Measurements from ENCODE around the gene HDAC4. TPM values are rescaled to one million over a fixed set of nuclear protein-coding genes. Genes with fewer than 3 reads are reported as not detected.

Gene HDAC4
- total RNA-seq, 1 donor from 2014 or later: 11.8 TPM

GRCh38 chr2:239033801-239034560, 366.8 kb downstream of the HDAC4 start:
- TF ChIP-seq EZH2 (IDR thresholded peaks at IDR 0.05; ENCODE audit: insufficient read depth, low read length): no peak
- TF ChIP-seq CTCF (IDR thresholded peaks at IDR 0.05; ENCODE audit: insufficient read depth, low read depth, low read length): no peak
- Histone ChIP-seq H4K20me1 (ENCODE audit: insufficient read depth, low read length) (no peaks in the 10 kb centered on the region), H3K9me3 (ENCODE audit: insufficient read depth, low read depth, low read length) (no peaks in the 10 kb centered on the region), H3K36me3 (ENCODE audit: insufficient read depth, low read length) (no peaks in the 10 kb centered on the region), H2AFZ (ENCODE audit: low read depth, low read length) (no peak overlapping the region), H3K4me1 (ENCODE audit: insufficient read depth, low read length) (no peaks in the 10 kb centered on the region), H3K79me2 (ENCODE audit: insufficient read depth, low read length) (no peaks in the 10 kb centered on the region), H3K4me2 (ENCODE audit: low read length) (no peak overlapping the region), H3K9ac (ENCODE audit: low read length) (no peak overlapping the region), H3K27ac (ENCODE audit: low read depth, low read length) (no peak overlapping the region), H3K4me3 (ENCODE audit: insufficient read depth, low read depth, low read length) (no peak overlapping the region), H3K27me3 (ENCODE audit: insufficient read depth, low read length) (peaks cover 12% of the 10 kb centered on the region)
- no peak overlapping the region for H3K27ac Mint-ChIP-seq (ENCODE audit: unreplicated experiment)
- peaks cover 9% of the 10 kb centered on the region for H3K4me1 Mint-ChIP-seq (ENCODE audit: low read depth, unreplicated experiment)
- peaks cover 23% of the 10 kb centered on the region for H3K27me3 Mint-ChIP-seq (ENCODE audit: low read depth, unreplicated experiment)
- H3K36me3 Mint-ChIP-seq (ENCODE audit: low read depth, unreplicated experiment): no peaks in the 10 kb centered on the region
- H3K4me3 Mint-ChIP-seq (ENCODE audit: unreplicated experiment): no peak overlapping the region
- DNase-seq (ENCODE audit: low read depth): no peak
- no peak for FAIRE-seq
- peaks cover 3% of the 10 kb centered on the region for H3K9me3 Mint-ChIP-seq (ENCODE audit: unreplicated experiment)

- FAIRE-seq (no peak), DNase-seq (ENCODE audit: low read depth) (no peak)
- Mint-ChIP-seq H3K9me3 (ENCODE audit: unreplicated experiment) (no peaks in the 10 kb centered on the region), H3K27me3 (ENCODE audit: low read depth, unreplicated experiment) (peaks cover 20% of the 10 kb centered on the region), H3K27ac (ENCODE audit: unreplicated experiment) (no peak overlapping the region), H3K4me1 (ENCODE audit: low read depth, unreplicated experiment) (peaks cover 18% of the 10 kb centered on the region), H3K36me3 (ENCODE audit: low read depth, unreplicated experiment) (no peaks in the 10 kb centered on the region), H3K4me3 (ENCODE audit: unreplicated experiment) (no peak overlapping the region)
- H3K36me3 ChIP-seq (ENCODE audit: insufficient read depth, low read length): no peaks in the 10 kb centered on the region
- H3K27ac ChIP-seq (ENCODE audit: low read depth, low read length): no peak overlapping the region
- no peak overlapping the region for H3K9ac ChIP-seq (ENCODE audit: low read length)
- H4K20me1 ChIP-seq (ENCODE audit: insufficient read depth, low read length): no peaks in the 10 kb centered on the region
- H3K4me1 ChIP-seq (ENCODE audit: insufficient read depth, low read length): peaks cover 6% of the 10 kb centered on the region
- no peak overlapping the region for H3K4me3 ChIP-seq (ENCODE audit: insufficient read depth, low read depth, low read length)
- H3K27me3 ChIP-seq (ENCODE audit: insufficient read depth, low read length): peaks cover 13% of the 10 kb centered on the region
- TF ChIP-seq CTCF (IDR thresholded peaks at IDR 0.05; ENCODE audit: insufficient read depth, low read depth, low read length) (no peak), EZH2 (IDR thresholded peaks at IDR 0.05; ENCODE audit: insufficient read depth, low read length) (no peak)
- no peak overlapping the region for H3K4me2 ChIP-seq (ENCODE audit: low read length)
- no peaks in the 10 kb centered on the region for H3K9me3 ChIP-seq (ENCODE audit: insufficient read depth, low read depth, low read length)
- H2AFZ ChIP-seq (ENCODE audit: low read depth, low read length): no peak overlapping the region
- no peaks in the 10 kb centered on the region for H3K79me2 ChIP-seq (ENCODE audit: insufficient read depth, low read length)
Measured at GRCh38 chr2:239029958-239030357, 370.9 kb downstream of the HDAC4 start.

DNA sequence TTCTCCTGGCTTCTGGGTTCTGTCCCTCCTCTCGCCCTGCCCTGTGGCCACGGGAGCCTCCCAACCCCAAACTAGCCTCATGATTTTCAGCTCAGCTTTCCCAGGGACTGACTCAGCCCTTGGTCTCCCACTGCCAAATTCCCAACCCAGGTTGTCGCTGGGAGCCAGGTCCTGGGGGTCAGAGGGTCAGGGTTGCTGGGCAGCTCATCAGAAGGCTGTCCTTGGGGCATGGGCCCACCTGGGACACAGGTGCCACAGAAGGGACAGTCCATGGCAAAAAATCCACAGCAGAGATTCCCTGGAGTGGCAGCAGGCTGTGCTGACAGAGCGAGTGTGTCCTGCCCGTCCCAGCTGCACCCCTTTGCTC, 372.6 kb downstream of the HDAC4 start:
- H3K9me3 Mint-ChIP-seq (ENCODE audit: unreplicated experiment): no peaks in the 10 kb centered on the region
- H3K27me3 ChIP-seq (ENCODE audit: insufficient read depth, low read length): peaks cover 13% of the 10 kb centered on the region
- no peaks in the 10 kb centered on the region for H3K79me2 ChIP-seq (ENCODE audit: insufficient read depth, low read length)

More for the DNA sequence above, 372.6 kb downstream of the HDAC4 start:
- Mint-ChIP-seq H3K4me1 (ENCODE audit: low read depth, unreplicated experiment) (peaks cover 23% of the 10 kb centered on the region), H3K4me3 (ENCODE audit: unreplicated experiment) (no peak overlapping the region), H3K27ac (ENCODE audit: unreplicated experiment) (no peak overlapping the region), H3K27me3 (ENCODE audit: low read depth, unreplicated experiment) (peaks cover 13% of the 10 kb centered on the region), H3K36me3 (ENCODE audit: low read depth, unreplicated experiment) (no peaks in the 10 kb centered on the region)
- no peak overlapping the region for H3K4me3 ChIP-seq (ENCODE audit: insufficient read depth, low read depth, low read length)
- no peaks in the 10 kb centered on the region for H3K9me3 ChIP-seq (ENCODE audit: insufficient read depth, low read depth, low read length)
- H3K9ac ChIP-seq (ENCODE audit: low read length): no peak overlapping the region
- H3K4me1 ChIP-seq (ENCODE audit: insufficient read depth, low read length): peaks cover 10% of the 10 kb centered on the region
- TF ChIP-seq EZH2 (IDR thresholded peaks at IDR 0.05; ENCODE audit: insufficient read depth, low read length): no peak
- no peak for TF ChIP-seq CTCF (IDR thresholded peaks at IDR 0.05; ENCODE audit: insufficient read depth, low read depth, low read length)
- no peak overlapping the region for H3K4me2 ChIP-seq (ENCODE audit: low read length)
- H2AFZ ChIP-seq (ENCODE audit: low read depth, low read length): no peak overlapping the region
- no peak overlapping the region for H3K27ac ChIP-seq (ENCODE audit: low read depth, low read length)
- no peak for DNase-seq (ENCODE audit: low read depth)
- no peaks in the 10 kb centered on the region for H4K20me1 ChIP-seq (ENCODE audit: insufficient read depth, low read length)
- FAIRE-seq: no peak
- H3K36me3 ChIP-seq (ENCODE audit: insufficient read depth, low read length): no peaks in the 10 kb centered on the region
